IMR-90 (cell line): ENCODE data around the gene MSANTD1. TPM values are rescaled to one million over a fixed set of nuclear protein-coding genes. Genes with fewer than 3 reads are reported as not detected.

Experiments used
- ATAC-seq: fragments of 200-7000 bp; cut with Tn5 transposase; 2 replicates; pipeline ENCODE4 v1.9.1; 2020; ENCODE audit warnings: low read depth, mild to moderate bottlenecking, moderate library complexity
- BruUV-seq: library from RNA; stranded (reverse); fragments of 400-500 nt; replicated peaks from 2 replicates; lab custom pipeline; 2021; lab: Mats Ljungman, UMichigan
- CTCF ChIA-PET: fragments of 300-600 bp; formaldehyde crosslinking; extraction: SDS; loops from one replicate; lab custom pipeline; 2021; ENCODE audit warnings: antibody characterized with exemption; lab: Yijun Ruan, JAX
- POLR2A ChIA-PET: fragments of 300-600 bp; sonication (Branson Sonifier 250); formaldehyde crosslinking; loops from one replicate; lab custom pipeline; 2022; ENCODE audit warnings: antibody characterized with exemption; ENCODE audit not compliant: unreplicated experiment; lab: Charles Lee
- DNase-seq: peaks from one replicate; pipeline ENCODE4 v3.0.0; 2013
- H2AFZ ChIP-seq: replicated peaks from 2 replicates; pipeline ENCODE3; 2013; ENCODE audit warnings: low read length, mild to moderate bottlenecking; ENCODE audit not compliant: poor library complexity
- H2AK5ac ChIP-seq: 2 replicates; pipeline ENCODE4 v1.6.1; 2013; ENCODE audit warnings: low read depth, low read length, inconsistent platforms
- H2AK9ac ChIP-seq: replicated peaks from 2 replicates; pipeline ENCODE3; 2013; ENCODE audit warnings: mild to moderate bottlenecking, low read depth, low read length, moderate library complexity; ENCODE audit not compliant: poor library complexity
- H2BK120ac ChIP-seq: 2 replicates; pipeline ENCODE4 v1.6.1; 2013; ENCODE audit warnings: low read depth, low read length, inconsistent platforms
- H2BK15ac ChIP-seq: 3 replicates; pipeline ENCODE4 v1.6.1; 2013; ENCODE audit warnings: low read depth, low read length, inconsistent platforms
- H2BK20ac ChIP-seq: 2 replicates; pipeline ENCODE4 v1.6.1; 2013; ENCODE audit warnings: low read depth, mild to moderate bottlenecking, inconsistent platforms, low read length, moderate library complexity
- H2BK5ac ChIP-seq: 2 replicates; pipeline ENCODE4 v1.6.1; 2013; ENCODE audit warnings: mild to moderate bottlenecking, low read depth, low read length, inconsistent platforms; ENCODE audit not compliant: poor library complexity, severe bottlenecking
- H3K14ac ChIP-seq: replicated peaks from 2 replicates; pipeline ENCODE4 v1.6.1; 2013; ENCODE audit warnings: low read depth, low read length, inconsistent platforms
- H3K18ac ChIP-seq: 2 replicates; pipeline ENCODE4 v1.6.1; 2013; ENCODE audit warnings: low read depth, low read length, control low read depth
- H3K23ac ChIP-seq: 2 replicates; pipeline ENCODE4 v1.6.1; 2013; ENCODE audit warnings: low read depth, low read length, inconsistent platforms
- H3K27ac ChIP-seq: 2 replicates; pipeline ENCODE4 v1.5.1; 2013; ENCODE audit warnings: mild to moderate bottlenecking, control low read depth, low read length; ENCODE audit not compliant: insufficient read depth
- H3K27me3 ChIP-seq: 2 replicates; pipeline ENCODE4 v1.6.1; 2013; ENCODE audit warnings: low read length; ENCODE audit not compliant: control insufficient read depth, insufficient read depth
- H3K36me3 ChIP-seq: 2 replicates; pipeline ENCODE4 v1.6.1; 2013; ENCODE audit warnings: low read length, mixed read lengths; ENCODE audit not compliant: control insufficient read depth, insufficient read depth
- H3K4ac ChIP-seq: 2 replicates; pipeline ENCODE4 v1.6.1; 2013; ENCODE audit warnings: low read depth, low read length, inconsistent platforms
- H3K4me1 ChIP-seq: 2 replicates; pipeline ENCODE4 v1.6.1; 2013; ENCODE audit warnings: low read length, mixed read lengths; ENCODE audit not compliant: control insufficient read depth, insufficient read depth
- H3K4me2 ChIP-seq: 2 replicates; pipeline ENCODE4 v1.6.1; 2013; ENCODE audit warnings: low read depth, mild to moderate bottlenecking, control low read depth, low read length, moderate library complexity
- H3K4me3 ChIP-seq: 2 replicates; pipeline ENCODE4 v1.5.1; 2013; ENCODE audit warnings: low read depth, mild to moderate bottlenecking, control low read depth, low read length, moderate library complexity; ENCODE audit not compliant: insufficient read depth
- H3K56ac ChIP-seq: 2 replicates; pipeline ENCODE4 v1.6.1; 2013; ENCODE audit warnings: low read length, inconsistent platforms; ENCODE audit not compliant: insufficient read depth; ENCODE audit errors: extremely low read depth
- H3K79me1 ChIP-seq, 2 experiments: 2 replicates each; pipeline ENCODE4 v1.6.1; 2013; ENCODE audit warnings: low read length in 2 of 2, inconsistent platforms in 1 of 2, low read depth in 1 of 2
- H3K9ac ChIP-seq: 2 replicates; pipeline ENCODE4 v1.6.1; 2013; ENCODE audit warnings: low read depth, low read length, control low read depth
- H3K9me1 ChIP-seq: 2 replicates; pipeline ENCODE4 v1.6.1; 2013; ENCODE audit warnings: low read length, inconsistent platforms; ENCODE audit not compliant: insufficient read depth
- H3K9me3 ChIP-seq: 2 replicates; pipeline ENCODE4 v1.6.1; 2013; ENCODE audit warnings: low read length; ENCODE audit not compliant: control insufficient read depth, insufficient read depth
- H4K20me1 ChIP-seq: 2 replicates; pipeline ENCODE4 v1.6.1; 2013; ENCODE audit warnings: low read length, inconsistent platforms; ENCODE audit not compliant: insufficient read depth
- H4K5ac ChIP-seq: 2 replicates; pipeline ENCODE4 v1.6.1; 2013; ENCODE audit warnings: mild to moderate bottlenecking, low read depth, low read length, control low read depth
- H4K8ac ChIP-seq, 2 experiments: 2 replicates each; pipeline ENCODE4 v1.6.1; 2013; ENCODE audit warnings: low read depth in 2 of 2, low read length in 2 of 2, control low read depth in 1 of 2, inconsistent platforms in 1 of 2
- H4K91ac ChIP-seq: 2 replicates; pipeline ENCODE4 v1.6.1; 2013; ENCODE audit warnings: low read depth, low read length, inconsistent platforms; ENCODE audit not compliant: insufficient read depth
- CEBPB ChIP-seq: IDR thresholded peaks from 2 replicates; pipeline ENCODE4 v1.6.1; 2012; ENCODE audit warnings: low read depth, low read length, improper control_type of control experiment
- CTCF ChIP-seq: conservative IDR thresholded peaks from 2 replicates; pipeline ENCODE4 v1.5.1; 2012; ENCODE audit warnings: mild to moderate bottlenecking, low read depth, low read length, improper control_type of control experiment
- ELK1 ChIP-seq: fragments of 150-350 bp; IDR thresholded peaks from 2 replicates; pipeline ENCODE4 v1.6.1; 2016; ENCODE audit warnings: low read depth, mild to moderate bottlenecking, low read length, moderate library complexity, borderline replicate concordance
- FOS ChIP-seq: fragments of 150-350 bp; IDR thresholded peaks from 2 replicates; pipeline ENCODE4 v1.6.1; 2016; ENCODE audit warnings: low read depth, low read length
- MAFK ChIP-seq: IDR thresholded peaks from 2 replicates; pipeline ENCODE4 v1.6.1; 2012; ENCODE audit warnings: low read depth, low read length, improper control_type of control experiment
- MAZ ChIP-seq: IDR thresholded peaks from 2 replicates; pipeline ENCODE4 v1.6.1; 2012; ENCODE audit warnings: low read depth, mild to moderate bottlenecking, low read length, improper control_type of control experiment, moderate library complexity, borderline replicate concordance
- MXI1 ChIP-seq: IDR thresholded peaks from 2 replicates; pipeline ENCODE4 v1.6.1; 2012; ENCODE audit warnings: low read depth, mild to moderate bottlenecking, low read length, moderate library complexity, borderline replicate concordance
- RFX5 ChIP-seq: IDR thresholded peaks from 2 replicates; pipeline ENCODE4 v1.8.0; 2012; ENCODE audit warnings: low read depth, mild to moderate bottlenecking, low read length, moderate library complexity
- SMC3 ChIP-seq: fragments of 150-350 bp; IDR thresholded peaks from 2 replicates; pipeline ENCODE4 v1.6.1; 2016; ENCODE audit warnings: low read depth, mild to moderate bottlenecking, antibody characterized with exemption, low read length, moderate library complexity
- USF2 ChIP-seq: fragments of 150-350 bp; IDR thresholded peaks from 2 replicates; pipeline ENCODE4 v1.6.1; 2017; ENCODE audit warnings: mild to moderate bottlenecking, antibody characterized with exemption, low read length, low read depth
- WGBS, 2 experiments: methylation state at CpG; one replicate each; pipeline versions ENCODE4 v1.1.5 to v1.1.7; 2013; ENCODE audit warnings: missing lambda C conversion rate in 2 of 2; ENCODE audit not compliant: insufficient read length in 1 of 2; ENCODE audit errors: extremely low coverage in 2 of 2; 5-methylcytosine and 5-hydroxymethylcytosine counted together
- dilution Hi-C: fragments of 300-500 bp; cut with HindIII; formaldehyde crosslinking; loops from one replicate; pipeline ENCODE4 v1.14.3; 2018; ENCODE audit warnings: low sequenced_read_pairs; ENCODE audit not compliant: unreplicated experiment
- in situ Hi-C: fragments of 300-500 bp; cut with MboI; formaldehyde crosslinking; loops from 3 replicates; pipeline ENCODE4 v1.14.3; 2019; ENCODE audit warnings: low sequenced_read_pairs, inconsistent platforms, mixed read lengths
- intact Hi-C: fragments of 100-400 bp; cut with micrococcal nuclease; formaldehyde crosslinking; loops from 2 replicates; pipeline ENCODE4 v1.10.0; 2022
- polyA plus RNA-seq, 3 experiments: library from polyadenylated mRNA; depleted of rRNA; stranded (reverse); fragments of >200 nt; gene quantifications; 2 replicates each; pipeline ENCODE4 v1.2.3, GENCODE V29; 2012; ENCODE audit warnings: low replicate concordance in 1 of 3
- total RNA-seq: library from RNA; depleted of rRNA; stranded (reverse); fragments of >200 nt; gene quantifications from 2 replicates; pipeline ENCODE4 v1.2.3, GENCODE V29; 2012

Gene MSANTD1
- total and polyA plus RNA-seq, 2 of the 4 experiments (the other 2 are of a cell fraction): under 0.01 to 0.07 TPM

- no peak for TF ChIP-seq USF2
Observed at GRCh38 chr4:3243136-3243780, 5.7 kb upstream of the MSANTD1 start (continued).

GRCh38 chr4:3244002-3244401 lies 5.0 kb upstream of the MSANTD1 start:
- dilution Hi-C loops: no loop called here
- no peak overlapping the region for H3K23ac ChIP-seq
- H4K91ac ChIP-seq: no peak overlapping the region
- BruUV-seq: no TSS peak
- H3K27ac ChIP-seq: no peak overlapping the region
- H2BK15ac ChIP-seq: no peak overlapping the region
- ChIA-PET CTCF (no interaction called here), POLR2A (no interaction called here)
- no peaks in the 10 kb centered on the region for H3K27me3 ChIP-seq
- H3K36me3 ChIP-seq: peaks cover 26% of the 10 kb centered on the region; the same call in 1 of the 2 replicates
- no peak overlapping the region for H3K56ac ChIP-seq
- H2AK9ac ChIP-seq: no peak overlapping the region
- no peaks in the 10 kb centered on the region for H3K9me3 ChIP-seq
- H2BK5ac ChIP-seq: no peak overlapping the region
- TF ChIP-seq MAFK (no peak), MAZ (no peak), CTCF (no peak), ELK1 (no peak), RFX5 (no peak), FOS (no peak), MXI1 (no peak), CEBPB (no peak), SMC3 (no peak)
- H3K4me1 ChIP-seq: peaks cover 11% of the 10 kb centered on the region
- H4K5ac ChIP-seq: no peak overlapping the region
- H4K8ac ChIP-seq: no peak overlapping the region
- no peak for ATAC-seq
- H3K4me3 ChIP-seq: no peak overlapping the region
- peaks cover 0 to 8% of the 10 kb centered on the region in 2 experiments; a peak in 1 of 4 replicates for H3K79me1 ChIP-seq
- H2AK5ac ChIP-seq: no peak overlapping the region
- H3K18ac ChIP-seq: no peak overlapping the region
- no peak overlapping the region for H2BK20ac ChIP-seq
- H3K9me1 ChIP-seq: peaks cover 9% of the 10 kb centered on the region; the same call in 1 of the 2 replicates
- H3K9ac ChIP-seq: no peak overlapping the region
- H2AFZ ChIP-seq: no peak overlapping the region
- peaks cover 21% of the 10 kb centered on the region for H4K20me1 ChIP-seq
- intact Hi-C loops: no loop called here
- no peak overlapping the region for H3K4ac ChIP-seq
- no peak for DNase-seq
- H2BK120ac ChIP-seq: no peak overlapping the region
- no CpG with 5 or more reads among the region's 1 CpG for WGBS, 2 experiments
- in situ Hi-C loops: no loop called here
- no peak overlapping the region for H3K14ac ChIP-seq
- no peak overlapping the region for H3K4me2 ChIP-seq
